HEK293 (cell line): ENCODE results near the gene RPS15.

Experiments
- GFI1B ChIP-seq: fragments of 450-650 bp; formaldehyde crosslinking; IDR thresholded peaks from 2 replicates; pipeline ENCODE4 v1.5.1; 2016; ENCODE audit warnings: missing biosample characterization, missing genetic modification characterization
- HOXD13 ChIP-seq: sonication (generic); formaldehyde crosslinking; IDR thresholded peaks from 2 replicates; pipeline ENCODE4 v1.8.0; 2022; ENCODE audit warnings: missing genetic modification reagents, borderline replicate concordance
- KLF8 ChIP-seq: fragments of 450-650 bp; formaldehyde crosslinking; IDR thresholded peaks from 2 replicates; pipeline ENCODE4 v1.5.1; 2016; ENCODE audit warnings: missing biosample characterization, missing genetic modification characterization
- MEIS1 ChIP-seq: sonication (generic); formaldehyde crosslinking; IDR thresholded peaks from 2 replicates; pipeline ENCODE4 v1.8.1; 2022; ENCODE audit warnings: missing genetic modification reagents, mild to moderate bottlenecking, borderline replicate concordance
- PBX3 ChIP-seq: sonication (generic); formaldehyde crosslinking; IDR thresholded peaks from 2 replicates; pipeline ENCODE4 v1.8.1; 2022; ENCODE audit warnings: mild to moderate bottlenecking, moderate library complexity, missing genetic modification reagents
- RBAK ChIP-seq: fragments of 450-650 bp; formaldehyde crosslinking; IDR thresholded peaks from 2 replicates; pipeline ENCODE4 v1.5.1; 2016; ENCODE audit warnings: missing biosample characterization, missing genetic modification characterization
- ZBTB44 ChIP-seq: fragments of 450-650 bp; IDR thresholded peaks from 2 replicates; pipeline ENCODE4 v1.5.1; 2018; ENCODE audit warnings: missing biosample characterization, mild to moderate bottlenecking, missing genetic modification characterization
- ZNF174 ChIP-seq: fragments of 450-650 bp; formaldehyde crosslinking; IDR thresholded peaks from 2 replicates; pipeline ENCODE4 v1.5.0; 2017; ENCODE audit warnings: missing biosample characterization, mild to moderate bottlenecking, missing genetic modification characterization
- ZNF214 ChIP-seq: fragments of 450-650 bp; formaldehyde crosslinking; IDR thresholded peaks from 2 replicates; pipeline ENCODE4 v1.5.1; 2017; ENCODE audit warnings: missing biosample characterization, mild to moderate bottlenecking, missing genetic modification characterization, borderline replicate concordance
- ZNF280D ChIP-seq: fragments of 450-650 bp; formaldehyde crosslinking; IDR thresholded peaks from 2 replicates; pipeline ENCODE4 v1.5.1; 2016; ENCODE audit warnings: missing biosample characterization, missing genetic modification characterization
- ZNF335 ChIP-seq: fragments of 450-650 bp; formaldehyde crosslinking; conservative IDR thresholded peaks from 2 replicates; pipeline ENCODE4 v1.5.1; 2016; ENCODE audit warnings: missing biosample characterization, missing genetic modification characterization
- ZNF341 ChIP-seq: fragments of 450-650 bp; formaldehyde crosslinking; IDR thresholded peaks from 2 replicates; pipeline ENCODE4; 2016; ENCODE audit warnings: low read depth, missing biosample characterization, missing genetic modification characterization
- ZNF394 ChIP-seq: fragments of 450-650 bp; formaldehyde crosslinking; IDR thresholded peaks from 2 replicates; pipeline ENCODE4 v1.5.1; 2016; ENCODE audit warnings: missing biosample characterization, missing genetic modification characterization, mild to moderate bottlenecking, moderate library complexity, borderline replicate concordance
- ZNF404 ChIP-seq: fragments of 450-650 bp; formaldehyde crosslinking; IDR thresholded peaks from 2 replicates; pipeline ENCODE4 v1.5.1; 2017; ENCODE audit warnings: missing biosample characterization, missing genetic modification characterization
- ZNF518A ChIP-seq: fragments of 450-650 bp; formaldehyde crosslinking; conservative IDR thresholded peaks from 2 replicates; pipeline ENCODE4 v1.5.1; 2016; ENCODE audit warnings: low read depth, missing biosample characterization, missing genetic modification characterization
- ZNF521 ChIP-seq: fragments of 450-650 bp; formaldehyde crosslinking; IDR thresholded peaks from 2 replicates; pipeline ENCODE4 v1.5.1; 2017; ENCODE audit warnings: missing biosample characterization, mild to moderate bottlenecking, missing genetic modification characterization
- ZNF529 ChIP-seq: fragments of 450-650 bp; formaldehyde crosslinking; IDR thresholded peaks from 2 replicates; pipeline ENCODE4 v1.5.1; 2017; ENCODE audit warnings: missing genetic modification characterization, missing biosample characterization; ENCODE audit not compliant: insufficient replicate concordance
- ZNF544 ChIP-seq: fragments of 450-650 bp; formaldehyde crosslinking; IDR thresholded peaks from 2 replicates; pipeline ENCODE4 v1.5.0; 2017; ENCODE audit warnings: missing biosample characterization, missing genetic modification characterization
- ZNF561 ChIP-seq: fragments of 450-650 bp; IDR thresholded peaks from 2 replicates; pipeline ENCODE4 v1.5.1; 2018; ENCODE audit warnings: missing biosample characterization, missing genetic modification characterization, borderline replicate concordance
- ZNF76 ChIP-seq: fragments of 450-650 bp; formaldehyde crosslinking; IDR thresholded peaks from 2 replicates; pipeline ENCODE4; 2016; ENCODE audit warnings: low read depth, missing biosample characterization, missing genetic modification characterization, borderline replicate concordance
- ZNF768 ChIP-seq: fragments of 450-650 bp; formaldehyde crosslinking; IDR thresholded peaks from 2 replicates; pipeline ENCODE4 v1.5.1; 2018; ENCODE audit warnings: missing biosample characterization, mild to moderate bottlenecking, missing genetic modification characterization
- ZNF792 ChIP-seq: fragments of 450-650 bp; formaldehyde crosslinking; IDR thresholded peaks from 2 replicates; pipeline ENCODE4 v1.5.1; 2016; ENCODE audit warnings: missing biosample characterization, missing genetic modification characterization
- TF ChIP-seq, protein P1 (sequence below): fragments of 450-650 bp; formaldehyde crosslinking; IDR thresholded peaks from 2 replicates; pipeline ENCODE4 v1.5.1; 2016; ENCODE audit warnings: missing biosample characterization, missing genetic modification characterization

The RPS15 gene

DNA sequence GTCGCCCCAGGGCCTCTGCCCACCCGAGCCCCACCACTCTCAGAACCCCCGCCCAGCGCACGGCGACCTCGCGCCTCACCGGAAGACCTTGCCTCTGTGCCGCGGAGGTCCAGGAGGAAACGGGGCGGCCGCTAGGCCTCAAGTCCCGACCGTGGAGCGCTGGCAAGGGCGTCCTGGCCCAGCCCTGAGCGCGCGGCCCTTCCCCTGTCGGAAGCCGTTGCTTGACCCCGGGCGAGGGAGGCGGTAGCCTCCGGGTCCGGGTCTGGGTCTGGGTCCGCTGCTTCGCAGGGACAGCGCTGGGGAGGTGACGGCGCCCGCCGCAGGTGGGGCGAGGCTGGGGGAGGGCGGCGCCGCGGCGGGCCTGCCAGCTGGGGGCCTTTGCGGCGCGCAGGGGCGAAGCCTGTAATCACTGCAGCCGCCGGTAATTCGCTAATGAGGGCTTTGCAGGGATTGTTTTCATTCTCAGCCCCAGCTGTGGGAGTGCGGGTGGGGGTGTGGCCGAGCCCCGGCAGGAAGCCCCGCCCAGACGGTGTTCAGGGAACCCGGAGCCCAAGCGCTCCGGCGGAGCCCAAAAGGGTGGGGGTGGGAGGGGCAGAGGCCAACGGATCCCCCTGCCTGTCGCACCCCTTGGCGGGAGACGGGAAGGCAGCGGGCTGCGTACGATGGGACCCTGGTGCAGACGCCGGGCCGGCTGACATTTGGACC, 32.3 kb downstream of the RPS15 start (continued):
- TF ChIP-seq ZNF280D (tag by site-specific recombination) (no peak), ZNF561 (tag by site-specific recombination) (peak; percentile 85), KLF8 (peak; percentile 44; the same call in 1 of the 2 replicates), ZNF214 (tag by site-specific recombination) (no peak), GFI1B (tag by site-specific recombination) (peak; percentile 98), PBX3 (CRISPR knock-in tag) (0 out of 2 replicates have a peak, but pooled peaks have one; percentile 50), ZNF529 (no peak), ZBTB44 (tag by site-specific recombination) (peak; percentile 95), ZNF521 (tag by site-specific recombination) (no peak), ZNF544 (tag by site-specific recombination) (no peak), ZNF404 (tag by site-specific recombination) (no peak), ZNF341 (tag by site-specific recombination) (0 out of 2 replicates have a peak, but pooled peaks have one; percentile 37), ZNF335 (tag by site-specific recombination) (no peak), ZNF174 (tag by site-specific recombination) (no peak), ZNF394 (tag by site-specific recombination) (no peak; the same call in 1 of the 2 replicates), RBAK (tag by site-specific recombination) (no peak), MEIS1 (no peak), ZNF518A (no peak), ZNF768 (tag by site-specific recombination) (no peak), ZNF792 (tag by site-specific recombination) (no peak), ZNF76 (tag by site-specific recombination) (peak; percentile 33; the same call in 1 of the 2 replicates), HOXD13 (no peak)
- TF ChIP-seq, protein P1, sequence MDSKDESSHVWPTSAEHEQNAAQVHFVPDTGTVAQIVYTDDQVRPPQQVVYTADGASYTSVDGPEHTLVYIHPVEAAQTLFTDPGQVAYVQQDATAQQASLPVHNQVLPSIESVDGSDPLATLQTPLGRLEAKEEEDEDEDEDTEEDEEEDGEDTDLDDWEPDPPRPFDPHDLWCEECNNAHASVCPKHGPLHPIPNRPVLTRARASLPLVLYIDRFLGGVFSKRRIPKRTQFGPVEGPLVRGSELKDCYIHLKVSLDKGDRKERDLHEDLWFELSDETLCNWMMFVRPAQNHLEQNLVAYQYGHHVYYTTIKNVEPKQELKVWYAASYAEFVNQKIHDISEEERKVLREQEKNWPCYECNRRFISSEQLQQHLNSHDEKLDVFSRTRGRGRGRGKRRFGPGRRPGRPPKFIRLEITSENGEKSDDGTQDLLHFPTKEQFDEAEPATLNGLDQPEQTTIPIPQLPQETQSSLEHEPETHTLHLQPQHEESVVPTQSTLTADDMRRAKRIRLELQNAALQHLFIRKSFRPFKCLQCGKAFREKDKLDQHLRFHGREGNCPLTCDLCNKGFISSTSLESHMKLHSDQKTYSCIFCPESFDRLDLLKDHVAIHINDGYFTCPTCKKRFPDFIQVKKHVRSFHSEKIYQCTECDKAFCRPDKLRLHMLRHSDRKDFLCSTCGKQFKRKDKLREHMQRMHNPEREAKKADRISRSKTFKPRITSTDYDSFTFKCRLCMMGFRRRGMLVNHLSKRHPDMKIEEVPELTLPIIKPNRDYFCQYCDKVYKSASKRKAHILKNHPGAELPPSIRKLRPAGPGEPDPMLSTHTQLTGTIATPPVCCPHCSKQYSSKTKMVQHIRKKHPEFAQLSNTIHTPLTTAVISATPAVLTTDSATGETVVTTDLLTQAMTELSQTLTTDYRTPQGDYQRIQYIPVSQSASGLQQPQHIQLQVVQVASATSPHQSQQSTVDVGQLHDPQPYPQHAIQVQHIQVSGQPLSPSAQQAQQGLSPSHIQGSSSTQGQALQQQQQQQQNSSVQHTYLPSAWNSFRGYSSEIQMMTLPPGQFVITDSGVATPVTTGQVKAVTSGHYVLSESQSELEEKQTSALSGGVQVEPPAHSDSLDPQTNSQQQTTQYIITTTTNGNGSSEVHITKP = no peak
